H1 (cell line): ENCODE data around the gene AGRP. TPM values are rescaled to one million over a fixed set of nuclear protein-coding genes. Genes with fewer than 3 reads are reported as not detected.

Source experiments
- BACH1 ChIP-seq: IDR thresholded peaks from 2 replicates; pipeline ENCODE4 v1.6.1; 2012; ENCODE audit warnings: low read length, improper control_type of control experiment
- EP300 ChIP-seq, 2 experiments: IDR thresholded peaks; 1 replicate in 1 of 2; 2 replicates in 1 of 2; pipeline ENCODE4 v1.6.1; 2011 to 2012; ENCODE audit warnings: low read depth in 2 of 2, low read length in 2 of 2, mild to moderate bottlenecking in 2 of 2, borderline replicate concordance in 1 of 2, inconsistent platforms in 1 of 2, moderate library complexity in 1 of 2
- GABPA ChIP-seq: IDR thresholded peaks from 2 replicates; pipeline ENCODE4 v1.6.1; 2011; ENCODE audit warnings: mild to moderate bottlenecking, low read length, moderate library complexity, borderline replicate concordance; ENCODE audit not compliant: insufficient read depth
- KDM1A ChIP-seq: fragments of 200-600, 300-600 bp; sonication (generic); IDR thresholded peaks from 2 replicates; pipeline ENCODE4 v1.7.1; 2016; ENCODE audit warnings: mild to moderate bottlenecking, low read length, borderline replicate concordance
- NANOG ChIP-seq: IDR thresholded peaks from 2 replicates; pipeline ENCODE4 v1.6.1; 2011; ENCODE audit warnings: low read length, low read depth, mild to moderate bottlenecking, inconsistent platforms; ENCODE audit not compliant: insufficient read depth, poor library complexity, severe bottlenecking
- POLR2A ChIP-seq, 2 experiments: IDR thresholded peaks; 1 replicate in 1 of 2; 2 replicates in 1 of 2; pipeline ENCODE4 v1.6.1; 2011; ENCODE audit warnings: low read depth in 2 of 2, low read length in 2 of 2, mild to moderate bottlenecking in 2 of 2; ENCODE audit errors: control extremely low read depth in 1 of 2
- SP1 ChIP-seq: IDR thresholded peaks from 2 replicates; pipeline ENCODE4 v1.6.1; 2011; ENCODE audit warnings: low read depth, low read length
- TAF7 ChIP-seq: optimal IDR thresholded peaks from 2 replicates; pipeline ENCODE3; 2011; ENCODE audit warnings: low read depth, mild to moderate bottlenecking, inconsistent platforms, low read length, moderate library complexity, borderline replicate concordance
- YY1 ChIP-seq: IDR thresholded peaks from 2 replicates; pipeline ENCODE4 v1.6.1; 2011; ENCODE audit warnings: low read depth, mild to moderate bottlenecking, low read length
- polyA plus RNA-seq, 7 experiments: library from polyadenylated mRNA; depleted of rRNA in 3 of 7; stranded (reverse) in 5 of 7; unstranded in 2 of 7; fragments of >200 nt in 5 of 7; fragments of 200-250 nt in 2 of 7; gene quantifications; 1 replicate in 5 of 7; 2 replicates in 1 of 7; 4 replicates in 1 of 7; pipeline versions ENCODE4 v1.2.1 to v1.2.3, GENCODE V29; 2011 to 2013; ENCODE audit warnings: missing spikeins in 2 of 7, mixed read lengths in 2 of 7
- total RNA-seq: library from RNA; stranded (reverse); fragmentation: NEBNext Ultra II Directional; extraction: Animal tissue kit (Norgen Biotek cat#: 25700); gene quantifications from 2 replicates; pipeline ENCODE4 v1.2.1, GENCODE V29; 2021
- TF ChIP-seq, protein P1 (sequence below), 3 experiments: IDR thresholded peaks; 1 replicate in 2 of 3; 2 replicates in 1 of 3; pipeline versions ENCODE4 v1.5.1 to v1.6.1; 2011; ENCODE audit warnings: low read length in 3 of 3, mild to moderate bottlenecking in 3 of 3, inconsistent platforms in 2 of 3, low read depth in 1 of 3, moderate library complexity in 1 of 3; ENCODE audit not compliant: insufficient read depth in 1 of 3; ENCODE audit errors: control extremely low read depth in 1 of 3
- TF ChIP-seq, protein P2 (sequence below): IDR thresholded peaks from 2 replicates; pipeline ENCODE4 v1.6.1; 2012; ENCODE audit warnings: inconsistent platforms

The AGRP gene
- total and polyA plus RNA-seq, 2 of the 8 experiments (the other 6 are each of a cell fraction or from before 2014, with no cell fraction given) = not detected

DNA sequence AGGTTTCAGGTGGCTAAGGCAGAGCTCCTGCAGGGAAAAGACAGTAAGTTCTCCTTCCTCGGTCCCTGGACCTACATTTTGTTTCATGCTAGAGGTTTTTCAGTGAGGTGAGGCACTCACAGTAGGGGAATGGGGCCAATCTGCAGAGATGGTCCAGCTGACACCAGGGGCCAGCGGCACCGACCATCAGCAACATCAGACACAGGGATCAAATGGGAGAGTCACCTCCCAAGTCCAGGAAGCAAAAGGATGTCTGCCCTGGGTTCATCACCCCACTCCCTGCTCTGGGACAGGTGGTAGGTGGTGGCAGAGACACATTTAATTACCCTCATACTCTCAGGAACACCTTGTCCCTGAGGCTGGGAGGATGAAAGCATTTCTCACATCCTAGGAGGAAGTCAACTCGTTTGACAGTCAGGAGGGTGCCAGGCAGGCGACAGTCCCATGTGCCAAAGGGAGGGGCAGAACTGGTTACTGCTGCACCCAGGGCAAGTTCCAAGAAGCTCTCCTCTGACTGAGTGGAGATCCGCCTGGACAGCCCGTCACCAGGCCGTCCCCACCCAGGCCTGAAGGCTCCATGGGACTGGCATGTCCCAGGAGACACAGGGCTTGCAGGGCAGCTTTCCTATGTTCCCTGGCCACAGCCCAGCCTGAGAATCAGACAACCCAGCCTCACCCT, 21.6 kb downstream of the AGRP start (continued):
- no peak for TF ChIP-seq NANOG
- TF ChIP-seq EP300 (IDR thresholded peaks at IDR 0.05; ENCODE audit: borderline replicate concordance in 1 of 2, low read depth in 2 of 2, low read length in 2 of 2) = no peak
- no peak for TF ChIP-seq BACH1
- TF ChIP-seq, protein P1, sequence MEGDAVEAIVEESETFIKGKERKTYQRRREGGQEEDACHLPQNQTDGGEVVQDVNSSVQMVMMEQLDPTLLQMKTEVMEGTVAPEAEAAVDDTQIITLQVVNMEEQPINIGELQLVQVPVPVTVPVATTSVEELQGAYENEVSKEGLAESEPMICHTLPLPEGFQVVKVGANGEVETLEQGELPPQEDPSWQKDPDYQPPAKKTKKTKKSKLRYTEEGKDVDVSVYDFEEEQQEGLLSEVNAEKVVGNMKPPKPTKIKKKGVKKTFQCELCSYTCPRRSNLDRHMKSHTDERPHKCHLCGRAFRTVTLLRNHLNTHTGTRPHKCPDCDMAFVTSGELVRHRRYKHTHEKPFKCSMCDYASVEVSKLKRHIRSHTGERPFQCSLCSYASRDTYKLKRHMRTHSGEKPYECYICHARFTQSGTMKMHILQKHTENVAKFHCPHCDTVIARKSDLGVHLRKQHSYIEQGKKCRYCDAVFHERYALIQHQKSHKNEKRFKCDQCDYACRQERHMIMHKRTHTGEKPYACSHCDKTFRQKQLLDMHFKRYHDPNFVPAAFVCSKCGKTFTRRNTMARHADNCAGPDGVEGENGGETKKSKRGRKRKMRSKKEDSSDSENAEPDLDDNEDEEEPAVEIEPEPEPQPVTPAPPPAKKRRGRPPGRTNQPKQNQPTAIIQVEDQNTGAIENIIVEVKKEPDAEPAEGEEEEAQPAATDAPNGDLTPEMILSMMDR (IDR thresholded peaks at IDR 0.05; ENCODE audit: control extremely low read depth in 1 of 3, insufficient read depth in 1 of 3, low read depth in 1 of 3, low read length in 3 of 3) = no peak
- TF ChIP-seq POLR2A (IDR thresholded peaks at IDR 0.05; ENCODE audit: control extremely low read depth in 1 of 2, low read depth in 2 of 2, low read length in 2 of 2) = no peak
- TF ChIP-seq KDM1A = no peak
- TF ChIP-seq YY1 = no peak
- no peak for TF ChIP-seq GABPA
- TF ChIP-seq, protein P2, sequence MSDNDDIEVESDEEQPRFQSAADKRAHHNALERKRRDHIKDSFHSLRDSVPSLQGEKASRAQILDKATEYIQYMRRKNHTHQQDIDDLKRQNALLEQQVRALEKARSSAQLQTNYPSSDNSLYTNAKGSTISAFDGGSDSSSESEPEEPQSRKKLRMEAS = no peak
- TF ChIP-seq TAF7 = no peak
- no peak for TF ChIP-seq SP1
